Body of pancreas (tissue), 4 donors: ENCODE measurements around the gene PHKB.

Source experiments
- CTCF ChIP-seq, 7 experiments: fragments of 450-650 bp in 4 of 7; fragments of 200-600 bp in 3 of 7; sonication (generic) in 3 of 7; IDR thresholded peaks; one replicate each; pipeline ENCODE4 v1.5.1; 2016 to 2019; ENCODE audit warnings: antibody characterized with exemption in 7 of 7
- POLR2A ChIP-seq, 3 donors: fragments of 450-650 bp; IDR thresholded peaks; one replicate each; pipeline ENCODE4 v1.6.1; 2016; ENCODE audit warnings: antibody characterized with exemption in 3 of 3, mild to moderate bottlenecking in 2 of 3

GRCh38 chr16:47713225-47713595 is 252.1 kb downstream of the PHKB start:
- TF ChIP-seq POLR2A (IDR thresholded peaks at IDR 0.05) (no peak), CTCF (IDR thresholded peaks at IDR 0.05) (no peak)
